H7 (cell line): ENCODE data around the gene METTL21C. TPM values are rescaled to one million over a fixed set of nuclear protein-coding genes. Genes with fewer than 3 reads are reported as not detected.
A peak's percentile ranks its signal among the peaks of the same experiment; 100 is the strongest.

ENCODE experiments used
- DNase-seq: peaks from one replicate; pipeline ENCODE4 v3.0.0; 2012
- H3K27me3 ChIP-seq: 2 replicates; pipeline ENCODE4 v1.6.0; 2011; ENCODE audit warnings: mild to moderate bottlenecking, low read length; ENCODE audit not compliant: control insufficient read depth, insufficient read depth
- H3K36me3 ChIP-seq: replicated peaks from 2 replicates; pipeline ENCODE4 v1.5.1; 2011; ENCODE audit warnings: low read length; ENCODE audit not compliant: control insufficient read depth, insufficient read depth
- H3K4me3 ChIP-seq: 2 replicates; pipeline ENCODE4 v1.5.1; 2011; ENCODE audit warnings: low read depth, mild to moderate bottlenecking, control low read depth, low read length, moderate library complexity; ENCODE audit not compliant: insufficient read depth
- total RNA-seq: library from RNA; depleted of rRNA; stranded (reverse); fragments of >200 nt; shearing (Covaris generic); gene quantifications from 2 replicates; pipeline ENCODE4 v1.2.3, GENCODE V29; 2014

Gene METTL21C
- total RNA-seq, 1 experiment from 2014 or later, result not detected

DNA sequence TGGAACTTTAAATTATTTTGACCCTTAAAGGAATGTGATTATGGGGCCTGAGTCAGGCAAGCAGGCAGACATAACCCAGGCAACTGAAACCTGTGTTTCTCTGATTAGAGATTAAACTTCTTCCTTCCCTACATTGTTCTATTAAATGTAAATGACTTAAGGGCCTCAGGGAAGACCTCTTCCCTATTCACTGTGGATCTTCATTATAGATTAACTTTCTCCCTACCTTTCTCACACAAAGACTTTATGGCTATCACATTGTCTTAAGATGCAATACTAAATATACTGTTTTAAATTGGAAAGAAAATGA is 8.8 kb upstream of the METTL21C start:
- H3K27me3 ChIP-seq, result no peaks in the 10 kb centered on the region
- H3K36me3 ChIP-seq, result no peaks in the 10 kb centered on the region
- no peak for DNase-seq
- no peak overlapping the region for H3K4me3 ChIP-seq

DNA sequence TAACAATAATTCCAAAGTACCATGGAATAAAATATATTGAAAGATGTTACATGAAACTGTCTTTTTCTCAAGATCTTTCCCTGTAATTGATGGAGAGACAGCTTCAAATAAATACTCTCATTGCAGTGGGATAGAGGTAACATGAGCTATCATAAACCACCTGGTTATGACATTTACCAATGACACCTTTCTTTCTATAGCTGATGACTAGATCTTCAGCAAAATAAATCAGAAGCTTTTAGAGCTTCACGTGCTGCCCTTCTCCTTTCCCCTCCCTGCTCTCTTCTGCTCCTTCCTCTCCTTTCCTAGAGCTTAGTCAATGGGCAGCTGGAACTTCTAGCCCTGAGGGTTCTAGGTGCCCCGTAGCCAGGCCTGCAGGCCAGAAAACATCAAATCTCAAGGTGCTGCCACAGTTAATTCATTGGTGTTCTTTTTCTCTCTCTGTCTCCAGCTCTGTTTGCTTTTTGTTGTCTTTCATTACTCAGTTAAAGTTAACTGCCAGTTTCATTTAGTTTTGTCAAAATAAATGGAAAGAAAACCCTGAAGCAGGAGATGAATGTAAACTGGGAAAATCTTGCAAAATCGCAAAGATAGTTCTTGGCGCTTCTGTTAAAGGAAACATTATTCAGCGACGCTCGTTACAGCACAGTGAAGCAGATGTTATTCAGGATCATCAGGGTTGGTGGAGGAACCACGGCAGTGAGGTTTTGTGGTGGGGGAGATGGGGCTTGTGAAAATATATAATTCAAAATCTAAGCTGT is 8.3 kb upstream of the METTL21C start:
- Histone ChIP-seq H3K27me3 (no peaks in the 10 kb centered on the region), H3K4me3 (no peak overlapping the region), H3K36me3 (no peaks in the 10 kb centered on the region)
- no peak for DNase-seq

DNA sequence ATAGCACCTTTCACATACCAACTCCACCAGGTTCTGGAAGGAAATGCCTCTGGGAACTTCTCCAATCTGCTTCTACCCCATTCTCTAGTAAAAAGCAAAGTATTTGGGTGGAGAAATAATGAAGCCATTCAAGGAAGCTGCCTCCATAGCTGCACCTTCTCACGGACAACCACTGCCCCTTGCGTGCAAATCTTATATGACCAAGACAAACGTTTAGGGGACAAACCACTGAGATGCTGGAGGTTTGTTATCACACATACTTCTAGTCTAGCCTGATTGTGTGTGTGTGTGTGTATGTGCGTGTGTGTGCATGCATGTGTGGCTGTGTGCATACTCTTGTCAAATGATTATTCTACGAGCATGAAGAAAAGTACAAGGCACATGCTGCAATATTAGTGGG is 6.5 kb upstream of the METTL21C start:
- no peak overlapping the region for H3K4me3 ChIP-seq
- no peaks in the 10 kb centered on the region for H3K27me3 ChIP-seq
- DNase-seq, result no peak
- no peaks in the 10 kb centered on the region for H3K36me3 ChIP-seq

GRCh38 chr13:102700088-102701031 is 5.5 kb upstream of the METTL21C start:
- H3K27me3 ChIP-seq, result no peaks in the 10 kb centered on the region
- H3K4me3 ChIP-seq, result no peak overlapping the region
- no peaks in the 10 kb centered on the region for H3K36me3 ChIP-seq
- DNase-seq, result no peak

DNA sequence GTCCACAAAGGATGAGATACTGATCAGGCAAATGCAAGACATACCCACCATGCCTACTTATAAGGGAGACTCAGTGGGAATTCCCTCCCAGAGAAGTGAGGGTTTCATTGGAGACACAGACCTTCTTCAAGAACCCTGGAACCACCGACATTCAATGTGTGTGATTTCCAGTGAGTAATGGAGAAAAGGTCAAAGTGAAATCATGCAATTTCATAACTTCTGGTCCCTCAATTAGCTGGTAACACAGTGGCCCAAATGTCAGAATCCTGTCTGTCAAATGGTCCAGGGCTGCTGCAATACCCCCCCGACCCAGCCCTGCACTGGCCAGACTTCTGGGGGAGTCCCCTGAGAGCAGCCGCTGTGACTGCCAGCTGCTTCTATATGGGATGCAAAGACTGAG is 4.7 kb upstream of the METTL21C start:
- H3K4me3 ChIP-seq, result no peak overlapping the region
- no peak for DNase-seq
- no peaks in the 10 kb centered on the region for H3K27me3 ChIP-seq
- no peaks in the 10 kb centered on the region for H3K36me3 ChIP-seq

GRCh38 chr13:102698649-102698980 is 3.8 kb upstream of the METTL21C start:
- H3K27me3 ChIP-seq, result no peaks in the 10 kb centered on the region
- DNase-seq, result no peak
- no peak overlapping the region for H3K4me3 ChIP-seq
- H3K36me3 ChIP-seq, result no peaks in the 10 kb centered on the region

- no peaks in the 10 kb centered on the region for H3K36me3 ChIP-seq
- H3K4me3 ChIP-seq, result no peak overlapping the region
- no peaks in the 10 kb centered on the region for H3K27me3 ChIP-seq
- no peak for DNase-seq
Observed at GRCh38 chr13:102697929-102698648, 3.2 kb upstream of the METTL21C start.

DNA sequence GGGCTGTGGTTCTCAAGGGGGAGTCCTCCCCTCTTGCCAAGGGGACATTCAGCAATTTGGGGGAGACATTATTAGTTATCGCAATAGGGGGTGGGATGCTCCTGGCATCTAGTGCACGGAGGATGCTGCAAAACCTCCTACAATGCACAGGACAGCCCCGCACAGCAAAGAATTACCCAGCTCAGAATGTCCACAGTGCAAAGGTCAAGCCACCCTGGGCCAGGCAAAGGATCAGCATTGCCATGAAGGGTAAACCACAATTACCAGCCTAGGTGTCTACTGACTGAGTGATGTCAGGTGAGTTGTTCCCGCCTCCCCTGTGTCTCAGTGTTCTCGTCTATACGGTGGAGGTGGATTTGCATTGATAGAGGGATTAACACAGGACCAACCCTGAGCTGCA is 2.4 kb upstream of the METTL21C start:
- Histone ChIP-seq H3K27me3 (no peaks in the 10 kb centered on the region), H3K4me3 (no peak overlapping the region), H3K36me3 (no peaks in the 10 kb centered on the region)
- DNase-seq, result no peak

DNA sequence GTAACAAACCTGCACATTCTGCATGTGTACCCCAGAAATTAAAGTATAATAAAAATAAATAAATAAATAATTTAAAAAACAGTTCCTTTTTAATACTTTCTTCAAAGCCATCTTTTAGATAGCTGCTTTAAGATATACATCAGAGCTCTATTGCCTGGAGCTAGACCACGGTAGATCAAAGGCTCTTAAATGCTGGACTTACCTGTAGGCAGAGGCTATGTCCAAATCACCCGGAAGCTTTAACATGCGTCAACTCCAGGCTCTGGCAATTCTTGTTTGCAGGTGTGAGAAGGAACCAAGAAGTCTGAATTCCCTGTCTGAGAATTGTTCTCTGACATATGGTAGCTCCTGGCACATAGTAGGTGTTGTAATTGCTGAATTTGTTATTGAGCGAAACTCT is 1.6 kb upstream of the METTL21C start:
- no peaks in the 10 kb centered on the region for H3K36me3 ChIP-seq
- DNase-seq, result no peak
- no peak overlapping the region for H3K4me3 ChIP-seq
- no peaks in the 10 kb centered on the region for H3K27me3 ChIP-seq

- Histone ChIP-seq H3K4me3 (no peak overlapping the region), H3K36me3 (no peaks in the 10 kb centered on the region), H3K27me3 (no peaks in the 10 kb centered on the region)
- DNase-seq, result no peak
Observed at GRCh38 chr13:102693776-102694175, 1.1 kb downstream of the METTL21C start.

DNA sequence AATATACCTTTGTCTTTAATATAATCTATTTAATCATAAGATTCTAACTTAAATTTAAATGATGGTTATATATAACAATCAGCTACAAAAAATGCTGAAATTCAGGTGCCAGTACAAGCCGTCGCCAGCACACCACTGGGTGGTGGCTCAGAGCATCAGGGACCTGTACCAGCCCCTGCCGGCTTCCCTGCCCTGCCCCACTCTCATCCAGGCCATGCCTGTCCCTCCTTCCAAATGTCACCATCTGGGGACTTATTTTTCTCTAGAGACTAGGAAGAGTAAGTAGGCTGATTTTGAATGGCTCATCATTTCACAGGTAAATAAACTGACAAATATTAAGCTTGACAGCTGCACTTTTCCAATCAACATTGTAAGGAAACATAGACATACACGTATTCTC is 1.6 kb downstream of the METTL21C start:
- H3K36me3 ChIP-seq, result no peaks in the 10 kb centered on the region
- DNase-seq, result no peak
- H3K27me3 ChIP-seq, result no peaks in the 10 kb centered on the region
- H3K4me3 ChIP-seq, result no peak overlapping the region

GRCh38 chr13:102692491-102692826 is 2.4 kb downstream of the METTL21C start:
- DNase-seq, result no peak
- Histone ChIP-seq H3K27me3 (no peaks in the 10 kb centered on the region), H3K36me3 (no peaks in the 10 kb centered on the region), H3K4me3 (no peak overlapping the region)

DNA sequence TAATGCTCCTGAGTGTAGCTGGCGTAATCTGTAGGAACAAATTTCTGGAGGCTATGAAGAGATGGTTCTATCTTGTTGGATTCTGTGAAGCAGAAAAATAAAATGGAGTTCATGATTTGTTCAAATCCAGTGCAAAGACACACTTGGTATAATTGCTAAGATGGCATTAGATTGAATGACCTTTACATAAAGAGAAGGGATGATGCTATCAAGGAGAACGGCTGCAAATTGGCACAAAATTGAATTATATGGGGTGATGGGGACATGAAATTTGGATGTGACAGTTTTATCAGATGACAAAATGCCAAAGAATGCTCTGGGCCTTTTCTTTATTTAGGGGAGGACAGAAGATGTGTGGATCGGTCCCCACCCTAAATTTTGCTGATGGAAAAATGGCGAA is 4.0 kb downstream of the METTL21C start:
- DNase-seq, result no peak

DNA sequence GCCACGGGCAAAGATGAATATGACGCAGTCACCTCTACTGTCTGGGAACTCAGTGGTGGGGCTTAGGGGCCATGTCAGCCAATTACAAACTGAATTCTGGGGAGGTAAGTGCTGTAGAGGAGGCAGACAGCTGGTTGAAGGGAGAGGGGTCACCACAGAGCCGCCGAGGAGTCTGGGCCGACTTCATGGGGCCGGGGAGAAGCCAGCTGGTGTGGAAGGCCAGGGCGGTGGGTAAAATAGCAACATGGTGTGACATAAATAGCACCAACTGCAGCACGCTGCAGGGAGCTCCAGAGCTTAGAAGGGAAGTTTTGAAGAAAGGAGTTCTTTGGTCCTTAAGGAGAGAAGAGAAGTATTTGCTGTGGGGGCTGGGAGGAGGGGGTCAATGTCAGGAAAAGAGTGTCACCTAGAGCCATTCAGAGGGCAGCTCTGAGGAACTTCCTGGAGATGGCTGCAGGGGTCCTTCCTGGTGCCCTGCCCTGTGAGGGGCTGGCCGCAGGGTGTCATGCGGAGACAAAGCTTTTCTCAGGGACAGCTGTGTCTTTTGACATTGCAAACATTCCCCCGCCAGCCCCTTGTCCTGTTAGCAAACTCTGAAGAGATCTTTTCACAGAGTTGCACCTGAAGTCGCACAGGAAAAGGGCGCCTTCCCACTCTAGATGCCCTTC is 6.4 kb downstream of the METTL21C start:
- H3K36me3 ChIP-seq, result no peaks in the 10 kb centered on the region
- no peaks in the 10 kb centered on the region for H3K27me3 ChIP-seq
- H3K4me3 ChIP-seq, result no peak overlapping the region
- peak; percentile 47 for DNase-seq

More for the DNA sequence above, 4.0 kb downstream of the METTL21C start:
- H3K4me3 ChIP-seq, result no peak overlapping the region
- no peaks in the 10 kb centered on the region for H3K27me3 ChIP-seq
- H3K36me3 ChIP-seq, result no peaks in the 10 kb centered on the region
